H4 (cell line): ENCODE data around the gene TMEM139. TPM values are rescaled to one million over a fixed set of nuclear protein-coding genes. Genes with fewer than 3 reads are reported as not detected.
A peak's percentile ranks its signal among the peaks of the same experiment; 100 is the strongest.

ENCODE experiments used
- DNase-seq: peaks from one replicate; pipeline ENCODE4 v3.0.0-alpha.2; 2015; ENCODE audit warnings: low spot score
- total RNA-seq: library from RNA; depleted of rRNA; stranded (reverse); fragments of >200 nt; shearing (Covaris generic); gene quantifications from 2 replicates; pipeline ENCODE4 v1.2.3, GENCODE V29; 2014; rRNA removed

Gene TMEM139
- total RNA-seq, 1 experiment from 2014 or later: 1.2 TPM

GRCh38 chr7:143325240-143325639 is 40.5 kb downstream of the TMEM139 start:
- DNase-seq: peak; percentile 24

GRCh38 chr7:143327903-143328302 is 43.1 kb downstream of the TMEM139 start:
- no peak for DNase-seq

DNA sequence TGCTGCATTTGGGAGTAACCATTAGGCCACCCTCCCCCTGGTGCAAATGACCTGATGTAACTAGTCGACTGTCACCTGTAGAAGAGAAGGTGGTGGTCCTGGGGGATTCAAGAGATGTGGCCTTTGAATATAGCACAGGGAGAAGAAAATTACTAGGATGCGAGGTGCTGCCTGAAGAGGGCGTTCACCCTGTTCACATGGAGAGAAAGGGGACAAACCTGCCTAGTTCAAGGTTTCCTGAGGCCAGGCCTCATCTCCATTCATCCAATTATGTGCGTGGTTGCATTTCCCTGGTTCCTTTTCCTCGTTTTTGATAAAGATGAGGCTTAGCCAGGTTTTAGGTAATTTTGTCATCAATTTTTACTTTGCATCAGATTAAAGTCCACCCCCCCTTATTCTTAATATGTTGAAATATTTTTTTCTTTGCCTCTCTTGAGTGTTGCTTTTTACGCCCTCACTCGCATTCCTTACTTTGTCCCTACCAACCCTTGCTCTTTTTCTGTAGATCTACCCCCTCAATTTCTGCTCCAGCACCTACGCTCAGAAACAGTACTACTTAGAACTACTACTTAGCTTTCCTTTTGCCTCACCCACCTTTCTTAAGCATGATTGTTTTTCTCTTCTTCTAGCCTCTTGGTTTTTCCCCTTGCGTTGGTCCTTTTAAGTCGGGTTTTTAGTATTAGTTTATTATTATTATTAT is 44.9 kb downstream of the TMEM139 start:
- DNase-seq: no peak

- peak; percentile 78 for DNase-seq
Measured at GRCh38 chr7:143331179-143331801, 46.5 kb downstream of the TMEM139 start.

DNA sequence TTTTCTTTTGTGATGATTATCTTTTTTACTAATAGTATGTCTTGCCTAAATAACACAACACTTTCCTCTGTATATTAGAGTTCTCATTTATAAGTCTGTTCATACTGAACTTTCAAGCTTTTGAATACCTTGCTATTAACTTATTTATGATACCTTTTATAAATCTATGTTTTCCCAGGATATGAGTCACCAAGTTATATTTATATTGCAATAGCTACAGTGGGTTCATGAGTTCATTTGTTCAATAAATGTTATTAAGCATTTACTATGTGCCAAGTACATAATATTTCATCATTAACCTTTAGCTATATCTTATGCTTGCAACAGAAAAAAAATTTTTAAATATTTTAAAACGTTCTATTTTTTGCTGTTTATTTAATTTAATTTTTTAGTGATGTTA is 49.5 kb downstream of the TMEM139 start:
- DNase-seq: no peak

GRCh38 chr7:143337216-143337615 is 52.5 kb downstream of the TMEM139 start:
- DNase-seq: no peak

Other genes with a start within 250 kb of the TMEM139 start
- gene OR6V1, start 232.6 kb upstream of the TMEM139 start, total RNA-seq: not detected in 2 replicates
- gene PIP, start 152.9 kb upstream of the TMEM139 start, total RNA-seq: not detected in 2 replicates
- not detected in 2 replicates for gene TAS2R39, start 101.5 kb upstream of the TMEM139 start, total RNA-seq
- not detected in 2 replicates for gene TAS2R40, start 62.9 kb upstream of the TMEM139 start, total RNA-seq
- gene GSTK1, start 21.5 kb upstream of the TMEM139 start, total RNA-seq: 117 and 152 TPM in 2 replicates
- gene CASP2, start 3.4 kb downstream of the TMEM139 start, total RNA-seq: 20.2 and 37.7 TPM in 2 replicates
- gene CLCN1, start 31.2 kb downstream of the TMEM139 start, total RNA-seq: not detected in 2 replicates
- gene FAM131B, start 77.8 kb downstream of the TMEM139 start, total RNA-seq: 2.0 and 3.1 TPM in 2 replicates
- gene ZYX, start 96.4 kb downstream of the TMEM139 start, total RNA-seq: 31.2 and 43.3 TPM in 2 replicates
- gene EPHA1, start 123.9 kb downstream of the TMEM139 start, total RNA-seq: not detected in 2 replicates
- gene TAS2R60, start 158.5 kb downstream of the TMEM139 start, total RNA-seq: not detected in 2 replicates
- gene TAS2R41, start 192.9 kb downstream of the TMEM139 start, total RNA-seq: not detected in 2 replicates